K562 (cell line): ENCODE results near the gene SPSB1. TPM values are rescaled to one million over a fixed set of nuclear protein-coding genes. Genes with fewer than 3 reads are reported as not detected.
A peak's percentile ranks its signal among the peaks of the same experiment; 100 is the strongest.

Experiments used
- ATAC-seq: fragments of 200-7000 bp; cut with Tn5 transposase; 3 replicates; pipeline ENCODE4 v1.9.1; 2020; ENCODE audit warnings: moderate library complexity
- BruUV-seq: library from RNA; stranded (reverse); fragments of 400-500 nt; replicated peaks from 2 replicates; lab custom pipeline; 2021; lab: Mats Ljungman, UMichigan
- CTCF ChIA-PET: fragments of 300-600 bp; formaldehyde crosslinking; extraction: SDS; loops from one replicate; lab custom pipeline; 2021; ENCODE audit warnings: low intra/inter-chr PET ratio; lab: Yijun Ruan, JAX
- POLR2A ChIA-PET: fragments of 300-600, 350-650 bp; sonication (Branson Sonifier 250); formaldehyde crosslinking; extraction: SDS; loops from one replicate; lab custom pipeline; 2021; ENCODE audit warnings: antibody characterized with exemption, inconsistent platforms; lab: Yijun Ruan, JAX
- DNase-seq, 4 experiments: peaks; one replicate each; pipeline versions ENCODE4 v3.0.0 to v3.0.0-alpha.2; 2011 to 2018; ENCODE audit warnings: low spot score in 3 of 4, mixed read lengths in 3 of 4; ENCODE audit errors: extremely low read depth in 1 of 4
- FAIRE-seq: peaks from 2 replicates; lab custom pipeline; 2011; peaks lifted over from hg19 to GRCh38; lab: Jason Lieb, UNC
- H2AFZ ChIP-seq: 2 replicates; pipeline ENCODE4 v1.6.0; 2011; ENCODE audit warnings: low read depth, low read length, control low read depth, inconsistent platforms
- H3K27ac ChIP-seq: fragments of 200-600 bp; 3 replicates; pipeline ENCODE4 v1.8.0; 2011; ENCODE audit warnings: low read depth, mild to moderate bottlenecking, control low read depth, inconsistent platforms, low read length, moderate library complexity, mixed read lengths; ENCODE audit errors: extremely low read depth
- H3K27me3 ChIP-seq, 2 experiments: fragments of 300-600 bp in 1 of 2; 2 replicates in 1 of 2; 3 replicates in 1 of 2; pipeline versions ENCODE4 v1.6.0 to v1.8.0; 2011; ENCODE audit warnings: inconsistent platforms in 2 of 2, low read length in 2 of 2, mild to moderate bottlenecking in 1 of 2, mixed read lengths in 1 of 2, moderate library complexity in 1 of 2; ENCODE audit not compliant: control insufficient read depth in 2 of 2, insufficient read depth in 2 of 2
- H3K36me3 ChIP-seq: fragments of 300-600 bp; 3 replicates; pipeline ENCODE4 v1.8.0; 2011; ENCODE audit warnings: mild to moderate bottlenecking, low read length, inconsistent platforms; ENCODE audit not compliant: control insufficient read depth, insufficient read depth
- H3K4me1 ChIP-seq, 2 experiments: fragments of 200-600 bp in 1 of 2; replicated peaks in 1 of 2; 2 replicates in 1 of 2; 3 replicates in 1 of 2; pipeline versions ENCODE4 v1.5.1 to v1.8.0; 2011; ENCODE audit warnings: inconsistent platforms in 2 of 2, low read length in 2 of 2, mild to moderate bottlenecking in 1 of 2, mixed read lengths in 1 of 2, moderate library complexity in 1 of 2; ENCODE audit not compliant: control insufficient read depth in 2 of 2, insufficient read depth in 2 of 2
- H3K4me2 ChIP-seq: 2 replicates; pipeline ENCODE4 v1.6.1; 2011; ENCODE audit warnings: low read length, control low read depth, inconsistent platforms, mixed read lengths; ENCODE audit not compliant: insufficient read depth
- H3K4me3 ChIP-seq: fragments of 200-600 bp; sonication (generic), shearing (Covaris generic); 2 replicates; pipeline ENCODE4 v1.5.1; 2016; ENCODE audit warnings: control low read depth, inconsistent platforms
- H3K79me2 ChIP-seq: fragments of 200-600 bp; 3 replicates; pipeline ENCODE4 v1.8.0; 2011; ENCODE audit warnings: low read length, inconsistent platforms; ENCODE audit not compliant: control insufficient read depth, insufficient read depth
- H3K9ac ChIP-seq, 2 experiments: 2 replicates each; pipeline versions ENCODE4 v1.6.0 to v1.6.1; 2011; ENCODE audit warnings: low read depth in 2 of 2, low read length in 2 of 2, control low read depth in 1 of 2, inconsistent platforms in 1 of 2, mild to moderate bottlenecking in 1 of 2, mixed read lengths in 1 of 2; ENCODE audit not compliant: insufficient read depth in 1 of 2
- H3K9me1 ChIP-seq: one replicate; pipeline ENCODE4 v1.6.0; 2011; ENCODE audit warnings: inconsistent platforms, mild to moderate bottlenecking, low read length, moderate library complexity; ENCODE audit not compliant: control insufficient read depth, insufficient read depth
- H3K9me3 ChIP-seq: replicated peaks from 2 replicates; pipeline ENCODE4 v1.5.1; 2011; ENCODE audit warnings: low read depth, low read length, inconsistent platforms; ENCODE audit not compliant: control insufficient read depth, insufficient read depth
- H4K20me1 ChIP-seq: replicated peaks from 2 replicates; pipeline ENCODE4 v1.6.1; 2011; ENCODE audit warnings: low read length, inconsistent platforms, mixed read lengths; ENCODE audit not compliant: control insufficient read depth, insufficient read depth
- FOS ChIP-seq: IDR thresholded peaks from 3 replicates; pipeline ENCODE4 v1.6.1; 2011; ENCODE audit not compliant: insufficient read length; ENCODE audit errors: extremely low read depth
- SFPQ ChIP-seq: fragments of 200-400 bp; formaldehyde crosslinking; IDR thresholded peaks from 2 replicates; pipeline ENCODE4 v1.6.1; 2017; ENCODE audit warnings: mild to moderate bottlenecking, low read depth, low read length, moderate library complexity
- SIN3B ChIP-seq: fragments of 450-650 bp; IDR thresholded peaks from 2 replicates; pipeline ENCODE4 v1.6.1; 2017; ENCODE audit warnings: low read depth, mild to moderate bottlenecking, moderate library complexity
- SUPT5H ChIP-seq: fragments of 450-650 bp; IDR thresholded peaks from 2 replicates; pipeline ENCODE4 v1.6.1; 2016
- TARDBP ChIP-seq: fragments of 450-650 bp; IDR thresholded peaks from 2 replicates; pipeline ENCODE4 v1.6.1; 2016
- TEAD4 ChIP-seq, 2 experiments: sonication (generic) in 1 of 2; formaldehyde crosslinking in 1 of 2; IDR thresholded peaks; 2 replicates each; pipeline versions ENCODE4 v1.6.1 to v1.8.0; 2012 to 2022; ENCODE audit warnings: borderline replicate concordance in 1 of 2, inconsistent platforms in 1 of 2, low read length in 1 of 2, mild to moderate bottlenecking in 1 of 2, missing genetic modification reagents in 1 of 2
- ZBTB40 ChIP-seq, 2 experiments: fragments of 450-650 bp in 1 of 2; sonication (generic) in 1 of 2; formaldehyde crosslinking in 1 of 2; IDR thresholded peaks; 2 replicates each; pipeline versions ENCODE4 v1.7.1 to v1.9.0; 2016 to 2022; ENCODE audit warnings: inconsistent platforms in 1 of 2, mild to moderate bottlenecking in 1 of 2, missing genetic modification reagents in 1 of 2
- WGBS: fragments of 100-300 bp; shearing (Covaris generic); methylation state at CpG from one replicate; pipeline ENCODE4 v1.1.6; 2016; ENCODE audit warnings: low coverage, mixed read lengths; ENCODE audit not compliant: insufficient coverage; ENCODE audit errors: missing lambda C conversion rate; 5-methylcytosine and 5-hydroxymethylcytosine counted together
- in situ Hi-C: fragments of 300-500 bp; cut with MboI; formaldehyde crosslinking; loops from 4 replicates; pipeline ENCODE4 v1.15.0; 2018; ENCODE audit warnings: inconsistent platforms, mixed read lengths
- intact Hi-C: fragments of 100-400 bp; cut with micrococcal nuclease; formaldehyde crosslinking; loops from 2 replicates; pipeline ENCODE4 v1.14.2; 2022
- polyA plus RNA-seq, 8 experiments: library from polyadenylated mRNA; depleted of rRNA in 4 of 8; stranded (reverse) in 5 of 8; unstranded in 3 of 8; fragments of >200 nt; fragmentation: Nextera tagmentation in 2 of 8; fragmentation: Illumina TruSeq in 1 of 8; extraction: Ambion mirVana in 2 of 8; extraction: Trizol in 1 of 8; gene quantifications; 2 replicates each; pipeline versions ENCODE4 v1.2.1 to v1.2.3, GENCODE V29; 2011 to 2014; ENCODE audit warnings: inconsistent platforms in 1 of 8, missing spikeins in 1 of 8
- total RNA-seq, 7 experiments: library from RNA; depleted of rRNA in 6 of 7; stranded (reverse); fragments of >200 nt in 6 of 7; fragmentation: Illumina TruSeq in 2 of 7; extraction: Trizol in 2 of 7; gene quantifications; 2 replicates each; pipeline versions ENCODE4 v1.2.1 to v1.2.3, GENCODE V29; 2011 to 2021; ENCODE audit warnings: low replicate concordance in 1 of 7

The SPSB1 gene
- total and polyA plus RNA-seq, 9 of the 15 experiments (the other 6 are each of a cell fraction or from before 2014, with no cell fraction given), result 0.06 to 0.35 (median 0.14) TPM; not detected in 6

- TF ChIP-seq SFPQ (no peak), TARDBP (no peak), SUPT5H (no peak)
Measured at GRCh38 chr1:9351654-9352271, 59.1 kb downstream of the SPSB1 start (continued).

- no peaks in the 10 kb centered on the region for H3K79me2 ChIP-seq
- FAIRE-seq (no peak), ATAC-seq (no peak), DNase-seq (no peak)
- no peaks in the 10 kb centered on the region for H3K9me1 ChIP-seq
- H3K4me2 ChIP-seq, result no peak overlapping the region
- CTCF ChIA-PET, result no interaction called here
- peaks cover 43% of the 10 kb centered on the region for H4K20me1 ChIP-seq
- no peak overlapping the region for H3K27ac ChIP-seq
- H3K4me1 ChIP-seq, result peaks cover 0 to 10% of the 10 kb centered on the region in 2 experiments; a peak in 2 of 5 replicates
- peaks cover 78 to 94% of the 10 kb centered on the region in 2 experiments; a peak in 4 of 5 replicates for H3K27me3 ChIP-seq
- H3K9ac ChIP-seq, result no peak overlapping the region
- intact Hi-C loops, result no loop called here
- no peak overlapping the region for H3K4me3 ChIP-seq
- no TSS peak for BruUV-seq
- under 1% methylated on average over 20 of the region's 22 CpGs for WGBS
- no peaks in the 10 kb centered on the region for H3K36me3 ChIP-seq
- POLR2A ChIA-PET, result no interaction called here
- H3K9me3 ChIP-seq, result no peaks in the 10 kb centered on the region
- no peak overlapping the region for H2AFZ ChIP-seq
- in situ Hi-C loops, result no loop called here
- peak; percentile 77 for TF ChIP-seq ZBTB40 (IDR thresholded peaks at IDR 0.05)
- TF ChIP-seq ZBTB40 (CRISPR knock-in tag; IDR thresholded peaks at IDR 0.05), result peak; percentile 40; the same call in 1 of the 2 replicates
- TF ChIP-seq SIN3B, result no peak
- no peak for TF ChIP-seq FOS
- TF ChIP-seq TEAD4 (IDR thresholded peaks at IDR 0.05; ENCODE audit: low read length), result no peak
- no peak for TF ChIP-seq TEAD4 (CRISPR knock-in tag; IDR thresholded peaks at IDR 0.05; ENCODE audit: borderline replicate concordance)
Measured at GRCh38 chr1:9352377-9353134, 59.9 kb downstream of the SPSB1 start.
